HG03103 (cell line): Measurements from ENCODE around the gene NFIA.

Source experiments
- ATAC-seq: cut with Tn5 transposase; IDR thresholded peaks from one replicate; pipeline ENCODE4 v1.9.1; 2021; ENCODE audit warnings: low read depth; ENCODE audit not compliant: unreplicated experiment

The NFIA gene

DNA sequence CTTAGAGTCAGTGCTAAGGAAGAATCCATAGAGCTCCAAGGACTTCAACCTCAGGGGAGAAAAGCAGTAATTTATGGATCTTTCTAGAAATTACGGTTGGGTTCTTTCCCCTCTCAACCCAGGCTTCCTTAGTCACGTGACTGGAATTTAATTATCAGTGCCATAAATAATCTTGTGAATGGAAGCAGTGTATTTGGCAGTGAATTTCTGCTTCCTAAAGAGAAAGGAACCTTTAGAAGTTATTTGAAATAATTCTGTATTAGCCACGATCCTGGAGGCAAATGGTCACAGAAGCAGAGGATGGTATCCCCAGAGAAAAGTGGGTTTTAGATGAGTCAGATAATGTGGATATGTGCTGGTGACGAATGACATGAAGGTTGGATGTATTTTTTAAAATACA is 89.6 kb downstream of the NFIA start:
- ATAC-seq: no peak

GRCh38 chr1:61173118-61173517 is 90.8 kb downstream of the NFIA start:
- ATAC-seq: no peak

DNA sequence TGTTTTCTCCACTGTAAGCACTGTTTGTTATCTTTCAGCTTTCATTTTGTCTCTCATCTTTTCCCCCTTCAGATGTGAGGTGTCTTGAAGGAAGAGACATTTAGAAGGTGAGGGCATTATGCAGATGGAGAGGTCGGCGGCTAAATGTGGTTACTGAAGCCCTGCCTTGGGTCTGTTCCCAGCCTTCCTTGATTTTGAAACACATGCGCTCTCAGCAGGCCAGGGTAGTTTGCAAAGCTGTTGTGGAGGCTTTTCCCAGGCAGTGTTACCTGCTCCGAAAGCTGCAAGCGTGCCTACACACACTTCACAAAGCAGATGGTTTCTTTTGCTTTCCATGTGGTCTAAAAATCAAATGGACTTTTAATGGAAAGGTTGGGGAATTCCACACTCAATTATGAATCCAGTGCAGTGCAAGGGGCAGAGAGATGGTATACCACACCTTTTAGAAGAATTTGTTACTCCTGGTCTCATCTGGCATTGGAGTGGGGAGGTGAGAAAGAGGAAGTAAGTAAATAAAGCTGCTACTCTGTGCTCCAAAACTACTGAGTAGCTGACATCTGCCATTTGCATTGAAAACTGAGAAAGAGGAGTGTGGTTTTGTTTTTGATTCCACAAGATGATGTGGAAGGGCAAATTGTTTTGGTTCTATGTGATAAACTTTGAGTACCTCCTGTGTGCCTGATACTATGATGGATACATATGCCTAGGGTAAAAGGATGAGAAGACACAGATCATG is 91.9 kb downstream of the NFIA start:
- no peak for ATAC-seq

- no peak for ATAC-seq
Observed at GRCh38 chr1:61175976-61176375, 93.6 kb downstream of the NFIA start.

DNA sequence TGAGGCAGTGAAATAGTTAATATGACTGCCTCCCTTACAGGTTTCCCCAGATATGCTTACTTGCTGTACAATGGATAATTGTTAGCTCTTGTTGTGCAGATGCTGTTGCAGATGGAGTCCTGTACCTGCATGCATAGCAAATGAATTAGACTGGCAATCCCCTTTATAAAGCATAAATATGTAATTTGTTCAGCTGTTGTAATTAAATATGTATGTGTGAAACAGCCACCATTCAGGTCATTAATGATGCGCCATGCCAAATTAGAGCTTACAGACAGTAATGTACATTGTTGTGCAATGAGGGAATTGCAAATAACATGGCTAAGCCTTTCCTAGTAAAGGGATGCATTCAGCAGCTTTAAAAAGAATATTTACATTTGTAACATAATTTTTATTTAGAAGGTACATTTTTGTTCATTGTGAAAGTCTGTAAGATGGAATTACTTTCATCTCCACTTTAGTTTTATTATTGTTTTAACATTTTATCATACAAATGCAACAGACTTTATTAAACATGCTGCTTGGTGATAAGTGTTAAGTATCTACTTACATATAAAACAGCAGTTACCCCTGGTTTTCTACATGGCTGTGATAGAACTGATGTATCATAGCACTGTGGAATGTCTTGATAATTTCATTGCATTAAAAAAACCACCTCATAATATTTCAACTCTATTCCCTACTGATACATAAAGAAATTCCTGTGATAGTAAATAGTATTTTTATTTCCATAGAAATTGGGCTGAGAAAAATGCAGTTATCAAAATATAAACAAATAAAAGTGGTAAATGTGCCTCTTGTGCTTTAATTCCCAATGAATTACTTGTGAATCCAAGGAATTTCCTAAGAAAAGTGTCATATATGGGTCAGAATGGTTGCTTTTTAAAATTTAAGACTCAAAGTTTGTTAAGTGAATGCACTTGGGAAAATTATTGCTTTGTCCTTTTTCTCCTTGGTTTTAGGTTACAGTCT is 99.0 kb downstream of the NFIA start:
- ATAC-seq: no peak

GRCh38 chr1:61182049-61182448 is 99.7 kb downstream of the NFIA start:
- no peak for ATAC-seq

- ATAC-seq: no peak
Observed at GRCh38 chr1:61182480-61182879, 100.1 kb downstream of the NFIA start.

DNA sequence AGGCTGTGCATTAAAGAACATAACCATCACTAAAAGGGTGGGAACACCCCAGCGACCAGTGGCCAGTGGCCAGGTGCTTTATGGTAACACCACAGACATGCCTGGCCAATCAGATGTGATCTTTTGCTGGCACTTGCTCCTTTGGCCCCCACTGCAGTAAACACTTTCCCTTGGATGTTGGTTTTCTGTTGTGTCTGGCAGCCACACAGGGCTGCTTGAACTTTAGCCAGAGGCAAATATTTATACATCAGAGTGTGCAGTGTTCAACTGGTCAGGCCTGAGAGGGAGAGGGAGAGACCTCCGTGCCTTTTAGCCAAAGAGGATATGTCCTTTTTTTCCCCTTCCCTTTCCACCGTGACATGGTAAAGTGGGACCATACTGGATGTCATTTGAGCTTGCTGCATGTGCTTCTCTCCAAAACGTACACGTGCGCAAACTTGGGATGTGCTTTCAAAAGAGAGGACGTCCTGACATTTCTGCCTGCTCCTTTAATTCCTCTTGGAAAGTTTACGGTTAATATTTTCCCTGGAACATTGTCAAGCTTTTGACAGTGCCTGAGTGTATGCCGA is 101.2 kb downstream of the NFIA start:
- no peak for ATAC-seq

DNA sequence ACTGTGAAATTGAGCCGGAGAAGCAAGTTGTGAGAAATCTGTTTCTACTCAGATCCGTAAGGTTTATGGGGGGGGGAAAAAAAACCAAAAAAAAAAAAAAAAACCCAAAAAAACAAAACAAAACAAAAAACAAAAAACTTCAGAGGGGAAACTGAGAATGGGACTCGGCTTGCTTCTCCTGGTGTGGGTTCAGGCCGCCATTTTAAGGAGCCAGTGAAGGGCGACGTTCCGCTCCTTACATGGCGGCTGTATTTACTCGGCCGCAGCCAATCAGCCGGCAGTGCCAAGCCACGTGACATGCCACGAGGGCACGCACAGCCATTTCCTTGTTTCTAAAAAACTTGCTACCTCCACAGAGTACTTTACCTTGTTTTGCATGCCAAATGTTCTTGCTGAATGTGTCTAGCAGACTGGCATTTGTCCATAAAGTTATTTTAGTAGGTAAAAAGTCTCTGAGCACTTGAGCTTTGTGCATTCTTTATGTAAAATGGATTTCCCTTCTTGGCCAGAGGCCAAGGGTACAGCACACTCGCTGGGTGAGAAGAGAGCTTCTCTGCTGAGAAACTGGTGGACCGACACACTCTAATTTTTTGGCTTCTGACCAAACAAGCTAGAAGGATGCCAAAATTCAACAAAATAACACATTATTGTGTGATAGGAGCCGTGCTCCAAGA is 101.8 kb downstream of the NFIA start:
- no peak for ATAC-seq

DNA sequence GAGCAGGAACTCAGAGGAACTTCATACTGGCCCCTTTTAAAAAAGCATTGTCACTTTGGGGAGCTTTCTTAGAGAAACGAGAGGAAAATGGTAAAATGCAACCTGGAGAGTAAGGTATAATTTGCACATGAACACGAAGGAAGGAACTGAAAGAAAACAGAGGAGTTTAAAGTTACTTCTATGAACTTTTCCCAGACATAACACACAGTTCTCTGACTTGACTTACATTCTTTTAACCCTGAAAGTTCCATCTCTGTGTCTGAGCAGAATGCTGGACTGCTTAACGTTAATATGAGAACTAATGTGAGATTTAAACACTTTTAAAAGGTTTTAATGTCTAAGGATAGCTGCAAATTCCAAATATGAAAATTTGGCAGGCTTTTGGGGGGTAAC is 102.3 kb downstream of the NFIA start:
- no peak for ATAC-seq

GRCh38 chr1:61186753-61187152 is 104.4 kb downstream of the NFIA start:
- ATAC-seq: no peak

DNA sequence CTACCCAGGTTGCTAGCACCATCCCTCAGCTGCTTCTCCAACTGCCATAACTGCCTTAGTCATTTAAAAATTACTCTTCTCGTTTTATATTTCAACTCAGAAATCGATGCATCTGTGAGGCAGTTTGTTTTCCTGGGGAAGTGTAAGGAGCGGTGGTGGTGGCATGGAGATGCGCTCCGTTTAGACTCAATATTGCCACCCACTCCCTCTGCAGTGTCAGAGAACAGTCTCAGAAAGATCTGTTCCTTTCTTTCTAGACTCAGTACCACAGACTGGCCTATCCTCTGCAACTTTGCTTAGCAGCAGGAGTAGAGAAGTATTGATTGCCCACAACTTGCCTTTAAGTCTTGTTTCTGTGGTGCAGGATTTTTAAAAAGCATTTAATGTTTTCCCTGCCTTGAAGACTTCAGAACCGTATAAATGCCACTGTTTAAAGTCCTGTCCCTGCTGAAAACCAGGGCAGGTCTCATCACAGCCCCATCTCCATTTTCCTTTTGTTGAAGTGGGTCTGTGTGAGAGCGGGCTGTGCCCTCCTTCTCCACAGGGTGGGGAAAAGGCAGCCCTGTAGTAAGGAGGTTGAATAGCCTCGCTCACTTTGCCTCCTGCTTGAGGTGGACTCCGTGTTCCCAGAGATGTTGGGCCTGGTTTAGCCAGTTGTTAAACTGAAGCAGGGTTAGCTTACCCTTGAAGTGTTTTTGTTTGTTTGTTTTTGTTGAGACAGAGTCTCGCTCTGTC is 105.2 kb downstream of the NFIA start:
- no peak for ATAC-seq

GRCh38 chr1:61190153-61190552 is 107.8 kb downstream of the NFIA start:
- ATAC-seq: no peak

DNA sequence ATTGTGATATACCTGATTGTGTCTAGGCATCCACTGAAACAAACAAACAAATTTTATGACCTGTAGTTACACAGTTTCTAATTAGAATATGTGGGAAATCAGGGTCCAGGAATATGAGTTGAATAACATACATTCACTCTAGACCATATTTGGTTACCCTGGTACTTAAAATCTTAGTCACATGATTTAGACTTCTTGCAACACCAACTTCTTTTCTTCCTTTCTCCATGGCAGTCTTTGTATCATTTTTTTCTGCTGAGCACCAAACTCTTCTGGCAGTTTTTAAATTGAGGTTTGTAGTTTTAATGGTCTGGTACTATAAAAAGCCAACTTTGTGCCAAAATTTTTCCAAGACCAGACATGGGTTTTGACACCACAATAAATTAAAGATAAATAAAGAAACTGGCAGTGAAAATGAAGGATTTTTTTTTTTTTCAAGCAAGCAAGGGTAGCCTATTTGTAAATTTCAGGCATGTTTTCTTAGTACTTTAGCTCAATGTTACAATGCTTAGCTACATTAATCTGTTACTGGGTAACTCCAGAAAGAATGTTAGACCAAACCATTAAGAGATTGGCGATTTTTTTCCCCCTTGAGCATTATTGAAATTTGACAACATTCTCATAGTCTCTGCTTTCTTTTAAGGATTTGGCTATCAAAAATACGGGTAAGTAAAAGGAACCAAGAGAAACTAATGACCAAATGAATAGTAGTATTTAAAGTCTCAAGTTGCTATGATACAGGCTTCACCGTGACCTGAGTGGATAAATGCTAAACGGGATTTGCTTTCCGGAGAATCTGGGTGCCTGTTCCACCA is 108.5 kb downstream of the NFIA start:
- ATAC-seq: no peak

DNA sequence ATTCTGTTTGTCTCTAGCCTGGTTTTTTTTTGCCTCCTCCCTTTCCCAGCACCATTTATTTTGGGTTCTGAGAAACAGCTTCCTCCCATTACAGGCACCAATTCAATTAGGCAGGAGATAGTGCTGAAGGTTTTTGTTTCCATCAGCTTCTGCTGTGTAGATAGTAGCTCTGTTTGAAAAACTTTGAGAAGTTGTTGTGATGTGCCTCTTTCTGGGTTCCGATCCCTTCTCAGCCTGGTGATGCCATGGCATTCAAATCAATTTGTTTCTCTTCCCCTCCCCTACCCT is 109.0 kb downstream of the NFIA start:
- ATAC-seq: no peak

GRCh38 chr1:61192663-61193330 is 110.4 kb downstream of the NFIA start:
- ATAC-seq: no peak

GRCh38 chr1:61193808-61194207 is 111.4 kb downstream of the NFIA start:
- ATAC-seq: no peak

GRCh38 chr1:61198554-61198953 is 116.2 kb downstream of the NFIA start:
- ATAC-seq: no peak

DNA sequence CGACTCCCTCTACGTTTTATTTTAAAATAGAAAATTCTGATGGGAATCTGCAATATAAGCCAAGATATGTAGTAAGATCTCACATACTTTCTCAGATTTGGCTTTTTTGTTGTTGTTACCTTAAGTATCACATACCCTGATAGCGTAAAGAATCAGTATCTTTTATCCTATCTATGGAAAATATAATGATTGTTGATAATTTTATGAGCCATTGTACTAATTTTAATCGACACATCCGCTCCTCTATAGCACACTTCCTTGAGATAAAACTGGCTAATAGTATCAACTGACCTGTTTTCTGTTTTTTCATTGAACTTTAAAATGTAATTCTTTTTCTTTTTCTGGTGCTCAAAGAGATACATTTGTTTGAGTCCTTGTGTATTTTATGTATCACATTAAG is 118.7 kb downstream of the NFIA start:
- ATAC-seq: no peak
